Upper lobe of right lung (tissue), 1 donor: ENCODE results near the gene OR4F15. TPM values are rescaled to one million over a fixed set of nuclear protein-coding genes. Genes with fewer than 3 reads are reported as not detected.
"Not testable (repeated sequence)": the region's sequence is repeated elsewhere in the genome, so short reads cannot be mapped to it uniquely, and the experiment has no call there.

Experiments used
- ATAC-seq: fragments of 200-7000 bp; cut with Tn5 transposase; one replicate; pipeline ENCODE4 v1.9.1; 2020; ENCODE audit warnings: mild to moderate bottlenecking, moderate library complexity
- DNase-seq: peaks from one replicate; pipeline ENCODE4 v3.0.0-alpha.2; 2020
- H3K27ac ChIP-seq: fragments of 200-600 bp; one replicate; pipeline ENCODE4 v1.8.0; 2022
- H3K27me3 ChIP-seq: fragments of 200-600 bp; one replicate; pipeline ENCODE4 v1.8.0; 2022; ENCODE audit warnings: mild to moderate bottlenecking
- H3K36me3 ChIP-seq: fragments of 200-600 bp; one replicate; pipeline ENCODE4 v1.8.0; 2022
- H3K4me1 ChIP-seq: fragments of 200-600 bp; one replicate; pipeline ENCODE4 v1.8.0; 2022
- H3K4me3 ChIP-seq: fragments of 200-600 bp; one replicate; pipeline ENCODE4 v1.8.0; 2022; ENCODE audit warnings: mild to moderate bottlenecking
- H3K9me3 ChIP-seq: fragments of 200-600 bp; one replicate; pipeline ENCODE4 v1.8.0; 2022
- intact Hi-C: fragments of 100-400 bp; cut with DNase I; formaldehyde crosslinking; loops from one replicate; pipeline ENCODE4 v1.11.0; 2022
- total RNA-seq: library from RNA; stranded (reverse); fragmentation: NEBNext Ultra II Directional; extraction: Animal tissue kit (Norgen Biotek cat#: 25700); gene quantifications from one replicate; pipeline ENCODE4 v1.2.1, GENCODE V29; 2021
- TF ChIP-seq, protein P1 (sequence below): fragments of 200-600 bp; IDR thresholded peaks from one replicate; pipeline ENCODE4 v1.8.0; 2022; ENCODE audit warnings: antibody characterized with exemption
- donor health status: DM: no; HTN: yes; CAD: no; lungs with severe emphysema.

The OR4F15 gene
- total RNA-seq, 1 donor from 2014 or later, result not detected

DNA sequence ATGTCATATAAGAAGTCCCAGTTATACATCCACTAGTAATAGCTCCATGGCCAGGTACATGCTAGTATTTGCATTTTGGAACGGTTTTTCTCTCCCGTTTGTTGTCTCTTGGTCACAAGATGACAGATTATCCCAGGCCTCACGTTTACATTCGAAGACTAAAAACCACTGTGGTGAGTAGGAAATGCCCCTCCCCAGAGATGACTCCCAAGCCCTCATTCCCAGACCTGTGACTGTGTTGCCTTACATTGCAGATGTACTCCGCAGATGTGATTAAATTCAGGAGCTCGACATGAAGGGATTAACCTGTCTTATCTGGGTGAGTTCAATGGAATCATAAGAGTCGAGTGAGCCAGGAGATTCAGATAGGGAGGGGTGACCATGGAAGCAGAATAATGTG lies 18.0 kb upstream of the OR4F15 start:
- intact Hi-C loops, DNase-seq: not testable (repeated sequence)

DNA sequence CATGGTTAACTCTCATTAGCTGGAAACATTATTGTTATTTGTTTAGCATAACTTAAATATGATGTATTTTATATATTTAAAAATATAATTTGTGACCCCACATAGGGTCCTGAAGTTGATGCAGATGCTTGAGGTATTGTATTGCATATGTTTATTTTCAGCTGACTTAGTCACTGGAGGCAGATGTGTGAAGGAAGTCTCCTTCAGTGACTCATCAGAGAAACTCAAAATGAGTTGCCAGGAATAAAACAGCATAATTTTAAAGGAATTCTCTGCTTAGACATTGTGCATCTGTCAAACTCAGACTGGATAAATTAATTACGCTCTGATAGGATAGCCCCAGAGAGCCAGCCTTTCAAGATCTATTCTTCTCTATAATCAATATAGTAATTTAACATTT lies 16.5 kb upstream of the OR4F15 start:
- Histone ChIP-seq H3K36me3 (no peaks in the 10 kb centered on the region), H3K4me1 (no peaks in the 10 kb centered on the region), H3K4me3 (no peak overlapping the region), H3K27me3 (no peaks in the 10 kb centered on the region), H3K9me3 (no peaks in the 10 kb centered on the region), H3K27ac (no peak overlapping the region)
- TF ChIP-seq, protein P1, sequence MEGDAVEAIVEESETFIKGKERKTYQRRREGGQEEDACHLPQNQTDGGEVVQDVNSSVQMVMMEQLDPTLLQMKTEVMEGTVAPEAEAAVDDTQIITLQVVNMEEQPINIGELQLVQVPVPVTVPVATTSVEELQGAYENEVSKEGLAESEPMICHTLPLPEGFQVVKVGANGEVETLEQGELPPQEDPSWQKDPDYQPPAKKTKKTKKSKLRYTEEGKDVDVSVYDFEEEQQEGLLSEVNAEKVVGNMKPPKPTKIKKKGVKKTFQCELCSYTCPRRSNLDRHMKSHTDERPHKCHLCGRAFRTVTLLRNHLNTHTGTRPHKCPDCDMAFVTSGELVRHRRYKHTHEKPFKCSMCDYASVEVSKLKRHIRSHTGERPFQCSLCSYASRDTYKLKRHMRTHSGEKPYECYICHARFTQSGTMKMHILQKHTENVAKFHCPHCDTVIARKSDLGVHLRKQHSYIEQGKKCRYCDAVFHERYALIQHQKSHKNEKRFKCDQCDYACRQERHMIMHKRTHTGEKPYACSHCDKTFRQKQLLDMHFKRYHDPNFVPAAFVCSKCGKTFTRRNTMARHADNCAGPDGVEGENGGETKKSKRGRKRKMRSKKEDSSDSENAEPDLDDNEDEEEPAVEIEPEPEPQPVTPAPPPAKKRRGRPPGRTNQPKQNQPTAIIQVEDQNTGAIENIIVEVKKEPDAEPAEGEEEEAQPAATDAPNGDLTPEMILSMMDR, result no peak
- intact Hi-C loops, result no loop called here
- ATAC-seq (no peak), DNase-seq (no peak)

More for the DNA sequence above, 18.0 kb upstream of the OR4F15 start:
- ATAC-seq, H3K4me1 ChIP-seq, H3K9me3 ChIP-seq, H3K27me3 ChIP-seq, H3K36me3 ChIP-seq, H3K27ac ChIP-seq, H3K4me3 ChIP-seq: not testable (repeated sequence)

DNA sequence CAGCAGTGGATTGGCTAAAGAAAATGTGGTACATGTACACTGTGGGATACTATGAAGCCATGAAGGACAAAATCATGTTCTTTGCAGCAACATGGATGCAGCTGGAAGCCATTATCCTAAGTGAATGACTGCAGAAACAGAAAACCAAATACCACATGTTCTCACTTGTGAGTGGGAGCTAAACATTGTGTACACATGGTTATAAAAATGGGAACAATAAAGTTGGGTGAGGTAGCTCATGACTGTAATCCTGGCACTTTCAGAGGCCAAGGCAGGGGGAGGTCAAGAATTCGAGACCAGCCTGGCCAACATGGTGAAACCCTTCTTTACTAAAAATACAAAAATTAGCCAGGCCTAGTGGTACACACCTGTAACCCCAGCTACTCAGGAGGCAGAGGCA lies 12.3 kb upstream of the OR4F15 start:
- Histone ChIP-seq H3K27ac (no peak overlapping the region), H3K9me3 (no peaks in the 10 kb centered on the region), H3K27me3 (no peaks in the 10 kb centered on the region), H3K4me3 (no peak overlapping the region), H3K36me3 (no peaks in the 10 kb centered on the region), H3K4me1 (no peaks in the 10 kb centered on the region)
- TF ChIP-seq, protein P1, result no peak
- no peak for DNase-seq
- intact Hi-C loops, result no loop called here
- no peak for ATAC-seq

DNA sequence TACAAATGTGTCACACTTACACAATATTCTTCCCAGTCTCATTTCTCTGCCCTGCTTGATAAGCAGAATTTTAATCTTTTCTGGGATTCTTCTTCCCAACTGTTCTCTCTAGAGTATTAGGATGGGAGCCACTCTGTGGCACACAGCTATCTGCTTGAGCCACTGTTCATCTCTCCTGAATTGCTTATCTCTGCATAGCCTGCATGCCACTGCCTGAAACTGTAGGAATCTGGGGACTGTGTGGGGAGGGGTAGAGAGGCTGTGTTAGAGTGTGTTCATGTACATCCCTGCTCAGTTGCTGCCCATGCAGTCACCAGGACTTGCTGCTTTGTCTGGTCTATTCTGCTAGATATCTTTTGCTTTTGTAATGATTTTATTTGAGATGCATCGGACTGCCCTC lies 11.0 kb upstream of the OR4F15 start:
- no peaks in the 10 kb centered on the region for H3K4me1 ChIP-seq
- H3K4me3 ChIP-seq, result no peak overlapping the region
- intact Hi-C loops, result no loop called here
- TF ChIP-seq, protein P1, result no peak
- no peak overlapping the region for H3K27ac ChIP-seq
- H3K9me3 ChIP-seq, result no peaks in the 10 kb centered on the region
- no peak for DNase-seq
- H3K27me3 ChIP-seq, result no peaks in the 10 kb centered on the region
- ATAC-seq, result no peak
- H3K36me3 ChIP-seq, result no peaks in the 10 kb centered on the region

DNA sequence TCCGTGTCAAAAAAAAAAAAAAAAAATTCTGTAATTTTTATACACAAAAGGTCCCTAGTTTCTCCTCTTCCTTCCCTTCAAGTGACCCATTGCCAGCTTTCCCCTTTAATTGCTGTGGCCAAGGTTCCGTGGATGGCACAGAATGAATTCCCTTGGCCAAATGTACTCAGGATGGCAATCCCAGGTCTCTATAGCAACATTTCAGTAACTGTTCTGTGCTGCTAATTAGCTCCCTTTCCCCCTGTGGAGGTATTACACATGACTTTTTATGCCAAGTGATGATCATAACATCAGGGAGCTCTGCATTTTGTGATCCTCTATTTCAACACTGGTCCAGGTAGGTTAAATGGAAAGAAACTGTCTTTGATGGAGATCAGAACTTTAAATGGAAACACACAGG lies 8.8 kb upstream of the OR4F15 start, which contains the start of gene OR4F6:
OR4F6 (plus strand) TSS at position 301 of the 400 bp plus-strand sequence. CDS start 2,211 bp downstream, outside the sequence.
- Histone ChIP-seq H3K36me3 (no peaks in the 10 kb centered on the region), H3K4me3 (no peak within 1 kb of the TSS), H3K4me1 (no peaks in the 10 kb centered on the region), H3K27me3 (no peaks in the 10 kb centered on the region), H3K27ac (no peak within 1 kb of the TSS), H3K9me3 (no peaks in the 10 kb centered on the region)
- ATAC-seq (no peak), DNase-seq (no peak)
- TF ChIP-seq, protein P1, result no peak
- intact Hi-C loops, result no loop called here

DNA sequence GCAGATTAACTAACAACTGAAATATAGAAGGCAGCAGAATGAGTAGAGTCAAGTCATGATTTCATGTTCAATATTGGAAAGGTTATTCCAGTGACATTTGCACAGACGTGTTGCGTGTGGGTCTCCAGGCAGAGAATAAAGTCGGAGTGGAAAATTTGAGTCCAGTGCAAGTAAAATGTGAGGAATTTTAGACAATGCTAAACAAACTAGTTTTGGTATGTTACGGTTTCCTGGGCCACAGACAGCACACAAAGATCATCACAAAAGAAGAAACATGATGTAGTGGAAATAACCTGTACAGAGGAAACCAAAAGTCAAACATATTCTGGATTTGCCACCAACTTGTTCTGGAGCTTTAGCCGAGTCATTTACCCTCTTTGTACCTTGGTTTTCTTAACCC lies 8.3 kb upstream of the OR4F15 start:
- intact Hi-C loops, result no loop called here
- Histone ChIP-seq H3K27ac (no peak overlapping the region), H3K36me3 (no peaks in the 10 kb centered on the region), H3K4me1 (no peaks in the 10 kb centered on the region), H3K27me3 (no peaks in the 10 kb centered on the region), H3K9me3 (no peaks in the 10 kb centered on the region), H3K4me3 (no peak overlapping the region)
- TF ChIP-seq, protein P1, result no peak
- ATAC-seq (no peak), DNase-seq (no peak)
